Skin epidermis (tissue), 12 donors: Measurements from ENCODE around the gene GRIK3.
A peak's percentile ranks its signal among the peaks of the same experiment; 100 is the strongest.

Experiments
- H3K27ac ChIP-seq, 21 experiments: fragments of 200-600 bp; sonication (generic) in 11 of 21; one replicate each; pipeline ENCODE4 v1.5.0; 2020; ENCODE audit warnings: mild to moderate bottlenecking in 3 of 21, inconsistent platforms in 2 of 21, moderate library complexity in 2 of 21
- H3K4me3 ChIP-seq, 7 experiments: fragments of 200-600 bp; sonication (generic) in 2 of 7; one replicate each; pipeline ENCODE4 v1.5.0; 2020; ENCODE audit warnings: inconsistent platforms in 2 of 7, mild to moderate bottlenecking in 2 of 7, moderate library complexity in 1 of 7

GRIK3 gene

DNA sequence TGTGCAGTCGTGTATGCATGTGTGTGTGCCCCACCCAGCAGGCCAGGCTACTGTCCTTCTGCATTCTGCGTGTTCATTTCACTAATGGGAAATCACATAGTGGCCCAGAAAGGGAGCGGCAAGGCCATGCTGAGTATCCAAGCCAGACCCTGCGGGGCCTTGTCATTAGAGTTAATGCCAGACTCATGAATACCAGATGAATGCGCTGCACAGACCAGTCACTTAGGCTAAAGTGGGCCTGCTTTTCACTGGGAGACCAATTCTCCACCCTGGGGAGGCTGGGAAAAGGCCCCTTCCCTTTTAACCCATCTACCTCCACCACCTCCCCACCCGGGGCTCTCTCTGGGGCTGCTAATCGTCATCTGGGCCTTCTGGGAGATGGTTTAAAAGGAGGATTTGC lies 17.0 kb upstream of the GRIK3 start:
- no peak overlapping the region for H3K27ac ChIP-seq
- no peak overlapping the region for H3K4me3 ChIP-seq

GRCh38 chr1:37047542-37047941 lies 13.2 kb upstream of the GRIK3 start:
- no peak overlapping the region for H3K27ac ChIP-seq
- H3K4me3 ChIP-seq: no peak overlapping the region

DNA sequence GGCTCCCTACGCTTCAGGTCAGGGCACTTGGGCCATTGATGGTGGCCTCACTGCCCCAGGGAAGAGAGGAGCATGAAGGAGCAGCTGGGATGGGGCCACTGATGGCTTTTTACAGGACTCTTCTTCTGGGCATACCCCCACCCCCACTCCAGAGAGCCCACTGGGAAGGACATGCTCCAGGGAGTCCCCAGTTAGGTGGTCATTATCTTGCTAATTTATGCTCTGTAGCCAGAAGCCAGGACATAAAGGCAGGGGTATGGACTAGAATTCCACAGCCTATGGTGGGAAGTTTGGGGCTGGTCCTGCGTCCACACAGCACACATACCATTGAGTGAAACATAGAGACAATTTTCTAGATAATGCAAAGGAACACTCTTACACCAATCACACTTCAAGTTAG lies 8.8 kb upstream of the GRIK3 start:
- H3K4me3 ChIP-seq: no peak overlapping the region
- H3K27ac ChIP-seq: no peak overlapping the region

- Histone ChIP-seq H3K27ac (no peak overlapping the region), H3K4me3 (no peak overlapping the region)
Observed at GRCh38 chr1:37042506-37042905, 8.2 kb upstream of the GRIK3 start.

DNA sequence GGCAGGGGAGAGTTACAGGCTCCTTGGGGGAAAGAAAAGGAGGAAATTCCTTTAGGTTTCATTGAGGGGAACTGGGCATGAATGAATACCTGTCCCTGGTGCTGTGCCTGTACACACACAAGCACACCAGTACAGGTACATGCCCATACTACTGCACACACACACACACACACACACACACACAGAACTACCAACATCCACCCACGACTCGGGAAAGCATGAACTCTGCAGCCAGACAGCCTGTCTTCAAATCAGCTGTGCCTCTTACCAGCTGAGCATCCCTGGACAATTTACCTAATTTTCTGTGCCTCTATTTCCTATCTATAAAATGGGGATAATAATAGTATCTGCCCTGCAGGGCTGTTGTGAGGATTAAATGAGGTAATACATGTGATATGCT lies 7.2 kb upstream of the GRIK3 start:
- H3K27ac ChIP-seq: no peak overlapping the region
- H3K4me3 ChIP-seq: no peak overlapping the region

GRCh38 chr1:37040773-37041172 lies 6.5 kb upstream of the GRIK3 start:
- no peak overlapping the region for H3K27ac ChIP-seq

DNA sequence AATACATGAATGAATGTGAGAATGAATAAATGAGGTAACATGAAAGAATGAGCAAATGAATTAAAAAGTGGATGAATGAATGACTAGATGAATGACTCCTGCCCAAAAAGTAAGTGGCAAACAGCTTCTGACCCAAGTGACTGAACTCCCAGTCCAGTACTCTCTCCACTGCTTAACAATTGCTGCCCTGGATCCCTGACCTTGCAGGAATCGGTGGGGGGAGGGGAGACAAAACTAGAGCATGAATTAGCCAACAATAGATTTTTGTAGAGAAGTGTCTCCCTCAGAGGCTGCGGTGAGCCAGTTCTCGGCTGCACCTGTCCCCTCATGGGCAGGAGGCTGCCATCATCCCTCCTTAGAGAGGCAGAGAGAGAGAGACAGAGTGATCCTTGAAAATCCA lies 5.9 kb upstream of the GRIK3 start:
- no peak overlapping the region for H3K4me3 ChIP-seq
- no peak overlapping the region for H3K27ac ChIP-seq

More at GRCh38 chr1:37040773-37041172, 6.5 kb upstream of the GRIK3 start:
- no peak overlapping the region for H3K4me3 ChIP-seq

DNA sequence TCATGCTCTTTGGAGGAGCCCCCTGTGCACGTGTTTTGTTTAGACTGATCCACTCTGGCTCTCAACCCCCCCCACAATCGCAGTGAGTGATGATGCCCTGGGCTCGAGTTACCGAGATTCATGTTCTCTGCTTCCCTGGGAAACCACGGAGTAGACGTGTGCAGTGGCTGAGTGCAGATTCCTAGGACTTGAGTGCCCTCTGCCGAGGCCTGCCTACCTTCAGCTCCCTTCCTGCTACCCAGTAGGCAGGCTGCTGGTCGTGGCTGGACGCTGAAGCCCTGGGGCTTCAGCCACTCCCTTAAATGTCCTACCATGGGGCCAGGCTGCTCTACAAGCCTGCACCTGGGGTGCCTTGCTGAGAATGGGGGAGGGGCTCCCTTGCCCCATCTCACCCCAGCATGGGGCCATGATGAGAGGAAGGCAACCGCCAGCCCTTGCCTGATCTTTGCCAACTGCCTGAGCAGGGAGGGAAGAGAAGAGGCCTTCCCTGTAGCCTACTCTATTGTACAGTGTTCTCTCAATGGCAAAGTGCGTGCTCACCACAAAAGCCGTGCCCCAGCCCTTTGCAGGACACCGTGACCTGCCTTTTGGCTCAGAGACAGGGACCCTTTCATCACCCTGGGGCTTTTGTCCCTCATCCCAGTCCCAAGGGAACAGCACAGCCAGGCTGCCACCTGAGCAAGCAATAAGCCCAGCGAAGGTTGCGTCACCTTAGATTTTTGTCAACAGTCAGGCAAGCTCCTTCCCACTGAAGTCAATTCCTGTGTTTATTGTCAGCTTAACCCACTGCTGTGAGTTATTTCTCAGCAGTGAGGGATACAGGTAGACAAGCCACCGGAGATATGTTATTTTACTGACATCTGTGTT lies 4.1 kb upstream of the GRIK3 start:
- H3K27ac ChIP-seq: no peak overlapping the region
- H3K4me3 ChIP-seq: no peak overlapping the region

DNA sequence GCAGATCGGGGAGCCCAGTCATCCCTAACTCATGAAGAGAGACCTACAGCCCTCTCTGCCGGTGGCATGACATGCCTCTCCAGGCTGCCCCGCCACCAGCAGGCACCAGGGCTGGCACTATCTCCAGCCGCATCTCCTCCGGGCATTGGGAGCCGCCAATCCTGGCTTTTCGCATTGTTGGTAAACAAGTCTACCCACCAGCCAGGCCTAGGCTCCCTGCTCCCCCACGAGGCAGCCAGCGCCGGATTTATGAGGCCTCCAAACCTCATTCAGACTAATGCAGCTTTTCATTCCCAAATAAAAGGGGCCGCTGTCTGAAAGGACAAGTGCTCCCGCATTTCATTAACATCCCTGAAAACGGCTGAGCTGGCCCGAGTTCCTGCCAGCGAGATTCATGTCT lies 3.4 kb upstream of the GRIK3 start:
- Histone ChIP-seq H3K4me3 (no peak overlapping the region), H3K27ac (no peak overlapping the region)

- H3K27ac ChIP-seq: no peak overlapping the region
- no peak overlapping the region for H3K4me3 ChIP-seq
Observed at GRCh38 chr1:37036667-37037053, 2.3 kb upstream of the GRIK3 start.

DNA sequence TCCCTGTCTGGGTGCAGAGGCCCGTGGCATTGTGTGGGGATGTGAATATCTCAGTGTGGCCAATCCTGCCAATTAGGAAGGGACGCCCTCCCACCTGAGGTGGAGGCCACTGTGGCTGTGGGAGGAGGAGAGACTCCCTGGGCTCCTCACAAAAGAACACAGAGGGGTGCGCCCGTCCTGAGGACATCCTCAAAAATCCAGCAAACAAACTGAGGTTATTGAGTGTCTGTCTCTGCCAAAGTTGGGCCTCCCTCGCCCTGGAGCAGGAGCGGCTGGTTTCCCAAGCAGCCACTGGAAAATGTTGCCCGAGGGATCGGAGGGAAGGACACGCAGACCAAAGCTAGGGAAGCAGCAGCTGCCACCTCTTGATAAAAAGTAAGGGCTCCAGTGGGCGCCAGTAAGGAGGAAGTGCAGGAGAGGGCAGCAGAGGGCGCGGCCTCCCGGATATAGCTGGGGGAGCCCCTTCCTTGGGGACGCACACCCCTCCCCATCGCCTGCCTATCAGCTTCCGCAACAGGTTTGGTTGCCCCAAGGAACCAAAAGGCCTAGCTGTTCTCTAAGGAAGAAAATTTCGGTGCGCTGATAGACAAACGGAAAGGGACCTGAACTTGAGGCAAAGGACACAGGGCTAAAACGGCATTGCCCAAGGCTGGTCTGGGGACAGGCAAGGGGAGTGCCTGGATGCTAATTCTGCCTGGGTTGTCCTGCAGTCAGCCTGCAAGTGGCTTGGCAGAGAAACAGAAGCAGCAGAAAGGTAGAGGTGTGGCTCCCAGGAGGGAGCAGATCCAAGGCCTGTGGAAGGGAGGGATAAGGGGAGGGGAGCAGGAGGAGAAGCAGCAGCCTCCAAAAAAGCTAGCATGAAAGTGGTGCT lies 1.7 kb upstream of the GRIK3 start:
- no peak overlapping the region for H3K27ac ChIP-seq
- no peak overlapping the region for H3K4me3 ChIP-seq

- H3K27ac ChIP-seq: no peak overlapping the region
Observed at GRCh38 chr1:37035014-37035691, 838 bp upstream of the GRIK3 start.

GRCh38 chr1:37033355-37034101 lies 787 bp downstream of the GRIK3 start:
- Histone ChIP-seq H3K4me3 (peak overlapping the region in 2 of 7 experiments; percentile 13 to 15), H3K27ac (no peak overlapping the region)

More at GRCh38 chr1:37035014-37035691, 838 bp upstream of the GRIK3 start:
- no peak overlapping the region for H3K4me3 ChIP-seq

GRCh38 chr1:37032660-37033354 lies 1.5 kb downstream of the GRIK3 start:
- Histone ChIP-seq H3K4me3 (peak overlapping the region in 2 of 7 experiments; percentile 13 to 15), H3K27ac (no peak overlapping the region)

DNA sequence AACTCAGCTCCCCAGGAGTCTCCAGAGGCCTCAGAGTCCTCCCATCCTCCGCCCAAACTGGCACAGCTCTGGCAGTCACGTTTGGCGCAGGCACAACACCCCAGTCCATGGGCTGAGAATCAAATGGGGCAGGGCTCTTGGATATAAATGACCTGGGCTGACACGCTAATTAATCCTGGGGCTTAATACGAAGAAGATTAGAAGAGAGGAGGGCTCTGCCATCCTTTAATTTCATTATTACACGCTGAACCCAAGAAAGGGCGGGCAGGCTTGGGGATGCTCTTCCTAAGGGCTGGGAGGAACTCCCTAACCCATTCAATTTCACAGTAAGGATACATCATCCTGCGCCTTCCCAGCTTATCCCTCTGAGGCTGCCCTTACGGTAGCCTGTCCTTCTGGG lies 2.4 kb downstream of the GRIK3 start:
- Histone ChIP-seq H3K27ac (no peak overlapping the region), H3K4me3 (no peak overlapping the region)

GRCh38 chr1:37031429-37031828 lies 2.9 kb downstream of the GRIK3 start:
- H3K4me3 ChIP-seq: no peak overlapping the region

DNA sequence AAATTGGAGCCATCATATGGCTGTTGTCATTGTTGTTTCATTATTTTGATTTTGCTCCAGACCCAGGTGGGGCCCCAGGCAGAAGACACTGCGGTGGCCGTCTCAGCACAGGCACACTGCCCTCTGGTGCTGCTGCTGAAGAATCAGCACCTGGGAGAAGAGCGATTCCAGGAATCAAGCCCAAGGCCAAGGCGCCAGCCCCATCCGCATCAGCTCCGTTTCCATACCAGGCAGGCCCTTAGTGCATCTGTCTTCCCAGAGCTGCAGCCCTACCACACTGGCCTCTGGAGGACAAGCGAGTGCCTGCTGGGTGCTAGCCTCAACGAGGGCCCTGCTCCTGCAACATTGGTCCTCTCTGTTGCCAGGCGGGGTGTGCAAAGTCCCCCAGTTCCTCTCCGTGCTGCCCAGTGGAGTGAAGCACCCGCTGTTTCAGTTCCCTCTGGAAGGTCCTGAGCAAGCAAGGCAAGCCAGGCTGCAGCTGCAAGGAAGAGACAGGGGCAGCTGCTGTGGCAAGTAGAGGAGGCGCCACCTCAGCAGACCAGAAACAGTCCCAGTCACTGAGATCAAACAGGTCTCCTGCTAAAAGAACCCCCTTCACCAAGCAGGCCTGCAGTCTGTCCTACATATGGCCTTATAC lies 5.2 kb downstream of the GRIK3 start:
- Histone ChIP-seq H3K4me3 (no peak overlapping the region), H3K27ac (no peak overlapping the region)

More at GRCh38 chr1:37031429-37031828, 2.9 kb downstream of the GRIK3 start:
- H3K27ac ChIP-seq: no peak overlapping the region

GRCh38 chr1:37021502-37021901 lies 12.8 kb downstream of the GRIK3 start:
- Histone ChIP-seq H3K27ac (no peak overlapping the region), H3K4me3 (no peak overlapping the region)
